A549 (cell line): ENCODE measurements around the gene MYCBP. TPM values are rescaled to one million over a fixed set of nuclear protein-coding genes. Genes with fewer than 3 reads are reported as not detected.

Experiments used
- ATAC-seq, 2 experiments: fragments of 200-7000 bp in 1 of 2; fragments of >200 bp in 1 of 2; cut with Nextera tagmentation in 1 of 2; cut with Tn5 transposase in 1 of 2; 3 replicates each; pipeline versions ENCODE4 v1.8.0 to v1.9.1; 2018 to 2020; ENCODE audit warnings: mild to moderate bottlenecking in 1 of 2, moderate library complexity in 1 of 2
- CTCF ChIA-PET: fragments of 300-600 bp; sonication (Branson Sonifier 250); formaldehyde crosslinking; extraction: SDS; loops from one replicate; lab custom pipeline; 2021; ENCODE audit warnings: antibody characterized with exemption, inconsistent platforms; lab: Yijun Ruan, JAX
- POLR2A ChIA-PET: fragments of 350-600 bp; formaldehyde crosslinking; extraction: SDS; loops from one replicate; lab custom pipeline; 2021; ENCODE audit warnings: antibody characterized with exemption, inconsistent platforms; lab: Yijun Ruan, JAX
- DNase-seq, 2 experiments: peaks; one replicate each; pipeline versions ENCODE4 v3.0.0 to v3.0.0-alpha.2; 2011 to 2016; ENCODE audit warnings: low read depth in 1 of 2, low spot score in 1 of 2
- FAIRE-seq: peaks from 2 replicates; lab custom pipeline; 2011; peaks lifted over from hg19 to GRCh38; lab: Jason Lieb, UNC
- H3K27ac ChIP-seq, 2 experiments: fragments of >200 bp; sonication (Bioruptor Twin); formaldehyde crosslinking; 3 replicates each; pipeline ENCODE4 v1.5.1; 2016 to 2017
- H3K4me1 ChIP-seq: fragments of >200 bp; sonication (Bioruptor Twin); formaldehyde crosslinking; 3 replicates; pipeline ENCODE4 v1.6.1; 2016
- H3K4me2 ChIP-seq: fragments of >200 bp; sonication (Bioruptor Twin); formaldehyde crosslinking; 3 replicates; pipeline ENCODE4 v1.6.1; 2016
- H3K4me3 ChIP-seq: fragments of >200 bp; sonication (Bioruptor Twin); formaldehyde crosslinking; 3 replicates; pipeline ENCODE4 v1.5.1; 2016
- H3K9me3 ChIP-seq: fragments of >200 bp; sonication (Bioruptor Twin); formaldehyde crosslinking; 3 replicates; pipeline ENCODE4 v1.6.1; 2016
- CBX2 ChIP-seq: fragments of 200-600 bp; sonication (generic); IDR thresholded peaks from 2 replicates; pipeline ENCODE4 v1.6.1; 2016; ENCODE audit warnings: low read depth, mild to moderate bottlenecking, borderline replicate concordance
- CTCF ChIP-seq: fragments of >200 bp; sonication (Bioruptor Twin); formaldehyde crosslinking; IDR thresholded peaks from 3 replicates; pipeline ENCODE4 v1.5.1; 2016
- E2F6 ChIP-seq: IDR thresholded peaks from 2 replicates; pipeline ENCODE4 v1.6.1; 2012; ENCODE audit warnings: low read depth, borderline replicate concordance
- EHF ChIP-seq: fragments of 250-450 bp; sonication (Bioruptor Pico); IDR thresholded peaks from 2 replicates; pipeline ENCODE4 v1.5.0; 2020; ENCODE audit warnings: mild to moderate bottlenecking
- ELK1 ChIP-seq: fragments of 150-350 bp; IDR thresholded peaks from 2 replicates; pipeline ENCODE4 v1.6.1; 2014; ENCODE audit warnings: low read depth, mild to moderate bottlenecking, low read length
- EP300 ChIP-seq, 2 experiments: fragments of >200 bp; sonication (Bioruptor Twin); formaldehyde crosslinking; IDR thresholded peaks; 2 replicates in 1 of 2; 3 replicates in 1 of 2; pipeline ENCODE4 v1.6.1; 2016 to 2017
- FOSB ChIP-seq: fragments of 250-450 bp; sonication (Bioruptor Pico); IDR thresholded peaks from 2 replicates; pipeline ENCODE4 v1.5.0; 2020; ENCODE audit warnings: mild to moderate bottlenecking, moderate library complexity
- GATA3 ChIP-seq: IDR thresholded peaks from 2 replicates; pipeline ENCODE4 v1.6.1; 2012; ENCODE audit warnings: borderline replicate concordance
- HES2 ChIP-seq: fragments of >200 bp; sonication (Bioruptor Twin); formaldehyde crosslinking; IDR thresholded peaks from 2 replicates; pipeline ENCODE4 v1.6.1; 2016
- HEYL ChIP-seq: fragments of 250-450 bp; sonication (Bioruptor Pico); IDR thresholded peaks from 2 replicates; pipeline ENCODE4 v1.8.0; 2021; ENCODE audit warnings: mild to moderate bottlenecking, moderate library complexity
- HOXA7 ChIP-seq: fragments of 250-450 bp; sonication (Bioruptor Pico); IDR thresholded peaks from 2 replicates; pipeline ENCODE4 v1.5.0; 2020; ENCODE audit warnings: mild to moderate bottlenecking, moderate library complexity
- HOXB13 ChIP-seq: fragments of 250-450 bp; sonication (Bioruptor Pico); IDR thresholded peaks from 2 replicates; pipeline ENCODE4 v1.5.0; 2020; ENCODE audit warnings: low read depth, mild to moderate bottlenecking, moderate library complexity
- HOXB5 ChIP-seq: fragments of 250-450 bp; sonication (Bioruptor Pico); IDR thresholded peaks from 2 replicates; pipeline ENCODE4 v1.5.0; 2020; ENCODE audit warnings: mild to moderate bottlenecking, moderate library complexity
- JUN ChIP-seq, 2 experiments: fragments of >200 bp; sonication (Bioruptor Twin); formaldehyde crosslinking; IDR thresholded peaks; 2 replicates in 1 of 2; 3 replicates in 1 of 2; pipeline ENCODE4 v1.6.1; 2016 to 2017
- MAFK ChIP-seq: fragments of 450-650 bp; IDR thresholded peaks from 2 replicates; pipeline ENCODE4 v1.6.1; 2014; ENCODE audit not compliant: partially characterized antibody
- MAZ ChIP-seq: fragments of 150-350 bp; IDR thresholded peaks from 2 replicates; pipeline ENCODE4 v1.6.1; 2014; ENCODE audit warnings: antibody characterized with exemption, low read depth, low read length, borderline replicate concordance
- NFE2L2 ChIP-seq: fragments of 150-350 bp; conservative IDR thresholded peaks from 2 replicates; pipeline ENCODE4 v1.6.1; 2014; ENCODE audit warnings: low read length
- PBX3 ChIP-seq: IDR thresholded peaks from 2 replicates; pipeline ENCODE4 v1.6.1; 2012
- PHF8 ChIP-seq: fragments of 200-600 bp; sonication (generic); IDR thresholded peaks from 2 replicates; pipeline ENCODE4 v1.6.1; 2016; ENCODE audit warnings: low read depth, mild to moderate bottlenecking, antibody characterized with exemption, moderate library complexity, borderline replicate concordance
- POLR2AphosphoS2 ChIP-seq: conservative IDR thresholded peaks from 2 replicates; pipeline ENCODE4 v1.6.1; 2012; ENCODE audit warnings: low read length, improper control_type of control experiment, inconsistent platforms
- TFCP2L1 ChIP-seq: fragments of 250-450 bp; sonication (Bioruptor Pico); IDR thresholded peaks from 2 replicates; pipeline ENCODE4 v1.5.0; 2021; ENCODE audit warnings: mild to moderate bottlenecking
- ZC3H11A ChIP-seq: fragments of 450-650 bp; IDR thresholded peaks from 2 replicates; pipeline ENCODE4 v1.6.1; 2014; ENCODE audit warnings: antibody characterized with exemption, mild to moderate bottlenecking
- WGBS: methylation state at CpG from one replicate; pipeline ENCODE4 v1.1.6; 2017; ENCODE audit errors: missing lambda C conversion rate; 5-methylcytosine and 5-hydroxymethylcytosine counted together
- polyA plus RNA-seq, 4 experiments: library from polyadenylated mRNA; depleted of rRNA in 3 of 4; stranded (reverse); fragments of >200 nt; fragmentation: RNase III in 1 of 4; extraction: RNeasy Plus Mini Kit Qiagen cat#74134 plus additional on column Dnase treatment in 1 of 4; gene quantifications; 2 replicates in 3 of 4; 3 replicates in 1 of 4; pipeline ENCODE4 v1.2.3, GENCODE V29; 2011 to 2017

MYCBP gene
- polyA plus RNA-seq, 2 of the 4 experiments (the other 2 are of a cell fraction): 25.0 to 25.5 TPM

DNA sequence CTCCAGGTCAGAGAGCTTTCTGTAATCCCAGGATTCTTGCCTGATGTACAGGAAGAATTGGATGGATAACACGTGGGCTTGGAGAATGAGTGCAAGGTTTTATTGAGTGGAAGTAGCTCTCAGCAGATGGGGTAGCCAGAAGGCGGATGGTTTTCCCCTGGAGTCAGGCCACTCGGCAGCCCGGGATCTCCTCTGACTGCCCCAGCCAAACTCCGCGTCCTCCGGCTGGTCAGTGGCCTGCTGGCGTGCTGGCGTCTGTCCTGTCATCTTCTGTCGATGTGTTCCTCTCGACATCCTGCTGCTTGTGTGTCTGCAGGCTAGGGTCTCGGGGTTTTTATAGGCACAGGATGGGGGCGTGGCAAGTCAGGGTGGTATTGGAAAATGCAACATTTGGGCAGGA, 35.7 kb upstream of the MYCBP start:
- ChIA-PET POLR2A (no interaction called here), CTCF (no interaction called here)
- no peak overlapping the region for H3K4me3 ChIP-seq
- no peak for TF ChIP-seq TFCP2L1
- TF ChIP-seq GATA3: no peak
- no peak for TF ChIP-seq E2F6
- no peak for TF ChIP-seq POLR2AphosphoS2
- no peak for TF ChIP-seq EP300 (IDR thresholded peaks at IDR 0.05)
- TF ChIP-seq ZC3H11A: no peak
- no peak for TF ChIP-seq CTCF
- no peak for TF ChIP-seq HOXB5
- no peak for TF ChIP-seq ELK1
- no peak for TF ChIP-seq HEYL (CRISPR knock-in tag)
- TF ChIP-seq FOSB (CRISPR knock-in tag): no peak
- TF ChIP-seq HOXA7: no peak
- TF ChIP-seq HOXB13: no peak
- no peak for TF ChIP-seq MAFK
- TF ChIP-seq PHF8: no peak
- no peak for TF ChIP-seq HES2
- no peak for TF ChIP-seq PBX3
- DNase-seq (no peak), ATAC-seq (no peak), FAIRE-seq (no peak)
- H3K9me3 ChIP-seq: peaks cover 2% of the 10 kb centered on the region; the same call in 1 of the 3 replicates
- H3K4me1 ChIP-seq: no peaks in the 10 kb centered on the region
- H3K4me2 ChIP-seq: no peak overlapping the region
- WGBS: 88% methylated on average over 13 of the region's 13 CpGs
- H3K27ac ChIP-seq: no peak overlapping the region

GRCh38 chr1:38905985-38906384, 32.8 kb upstream of the MYCBP start:
- Histone ChIP-seq H3K4me2 (no peak overlapping the region), H3K9me3 (peaks cover 2% of the 10 kb centered on the region; the same call in 1 of the 3 replicates), H3K4me3 (no peak overlapping the region), H3K4me1 (no peaks in the 10 kb centered on the region)
- no peak for FAIRE-seq
- no peak for DNase-seq
- CTCF ChIA-PET: no interaction called here
- no peak for TF ChIP-seq GATA3
- no peak for TF ChIP-seq EHF (CRISPR knock-in tag)
- TF ChIP-seq HOXB13: no peak
- TF ChIP-seq E2F6: no peak
- no peak for TF ChIP-seq CTCF
- TF ChIP-seq PBX3: no peak
- TF ChIP-seq PHF8: no peak
- no peak for TF ChIP-seq CBX2
- no peak for TF ChIP-seq JUN (IDR thresholded peaks at IDR 0.05)
- TF ChIP-seq NFE2L2: no peak
- TF ChIP-seq MAZ: no peak
- no peak for TF ChIP-seq HOXA7
- TF ChIP-seq, all 56 proteins: peak for 0
- 77% methylated on average over 2 of the region's 2 CpGs for WGBS
- no peak overlapping the region for H3K27ac ChIP-seq
- POLR2A ChIA-PET: no interaction called here
- ATAC-seq: no peak
